GM12873 (cell line): ENCODE measurements around the gene OGFOD3.

ENCODE experiments used
- CTCF ChIP-seq: IDR thresholded peaks from 2 replicates; pipeline ENCODE4 v1.5.1; 2012; ENCODE audit warnings: low read depth, mild to moderate bottlenecking, moderate library complexity, low read length, control low read depth; ENCODE audit not compliant: insufficient read depth; ENCODE audit errors: missing control alignments

OGFOD3 gene

GRCh38 chr17:82410014-82410716, 8.2 kb downstream of the OGFOD3 start:
- no peak for TF ChIP-seq CTCF

- TF ChIP-seq CTCF: no peak
Observed at GRCh38 chr17:82408938-82409318, 9.5 kb downstream of the OGFOD3 start.

GRCh38 chr17:82408288-82408937, 10.0 kb downstream of the OGFOD3 start:
- TF ChIP-seq CTCF: no peak

- TF ChIP-seq CTCF: no peak
Observed at GRCh38 chr17:82407255-82407654, 11.1 kb downstream of the OGFOD3 start.

- TF ChIP-seq CTCF: no peak
Observed at GRCh38 chr17:82406131-82406671, 12.2 kb downstream of the OGFOD3 start.

GRCh38 chr17:82405051-82405450, 13.3 kb downstream of the OGFOD3 start:
- TF ChIP-seq CTCF: no peak
